ENCODE data around the gene TMEM61.

The TMEM61 gene

GRCh38 chr1:54949053-54949452 is 31.4 kb upstream of the TMEM61 start:
- TF ChIP-seq CTCF (IDR thresholded peaks at IDR 0.05), result no peak
- Histone ChIP-seq H3K27ac (no peak overlapping the region), H3K27me3 (no peaks in the 10 kb centered on the region), H3K4me3 (ENCODE audit: low read depth in 1 of 2, low read length in 1 of 2) (no peak overlapping the region), H3K9me3 (no peaks in the 10 kb centered on the region), H3K36me3 (no peaks in the 10 kb centered on the region), H3K4me1 (ENCODE audit: control insufficient read depth in 1 of 2, insufficient read depth in 1 of 2, low read depth in 1 of 2, low read length in 1 of 2) (peaks cover 27 to 51% of the 10 kb centered on the region in 2 experiments)

GRCh38 chr1:54950006-54950368 is 30.4 kb upstream of the TMEM61 start:
- TF ChIP-seq CTCF (IDR thresholded peaks at IDR 0.05), result no peak
- Histone ChIP-seq H3K27ac (no peak overlapping the region), H3K9me3 (no peaks in the 10 kb centered on the region), H3K4me3 (ENCODE audit: low read depth in 1 of 2, low read length in 1 of 2) (no peak overlapping the region), H3K4me1 (ENCODE audit: control insufficient read depth in 1 of 2, insufficient read depth in 1 of 2, low read depth in 1 of 2, low read length in 1 of 2) (peaks cover 25 to 52% of the 10 kb centered on the region in 2 experiments), H3K27me3 (no peaks in the 10 kb centered on the region), H3K36me3 (no peaks in the 10 kb centered on the region)

DNA sequence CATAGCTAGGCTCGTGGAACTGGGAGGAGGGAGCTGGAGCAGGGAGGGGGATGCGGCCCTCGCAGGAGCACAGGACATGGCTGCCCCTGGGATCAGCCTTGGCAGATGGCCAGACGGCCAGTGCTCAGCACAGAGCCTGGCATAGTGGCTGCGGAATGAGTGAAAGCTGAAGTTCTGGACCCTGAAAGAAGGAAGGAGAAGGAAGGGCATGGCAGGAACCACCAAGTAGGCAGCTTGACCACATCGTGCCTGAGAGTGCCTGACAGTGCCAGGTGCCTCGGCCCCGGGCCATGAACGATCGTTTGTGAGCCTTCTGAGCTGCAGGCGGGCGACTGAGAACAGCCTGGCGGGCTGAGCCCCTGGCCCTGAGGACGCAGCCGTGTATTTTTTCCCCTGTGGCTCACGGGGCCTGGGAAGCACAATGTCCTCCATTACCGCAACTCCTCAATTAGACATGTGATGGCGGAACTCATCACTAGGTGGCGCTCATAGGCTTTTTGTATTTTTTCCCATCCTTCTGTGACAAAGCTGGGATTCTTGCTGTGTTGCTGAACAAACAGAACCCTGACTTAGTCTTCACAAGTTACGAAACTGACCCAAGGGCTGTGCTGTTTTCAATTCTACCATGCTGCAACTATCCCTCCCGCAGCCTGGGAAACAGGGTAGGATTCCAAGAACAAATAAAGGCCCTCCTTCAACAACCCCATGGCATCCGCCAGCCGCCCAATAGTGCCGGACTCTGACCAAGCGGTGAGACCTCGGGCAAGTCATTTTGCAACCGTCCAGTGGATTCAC is 29.9 kb upstream of the TMEM61 start:
- Histone ChIP-seq H3K27me3 (no peaks in the 10 kb centered on the region), H3K36me3 (no peaks in the 10 kb centered on the region), H3K4me3 (ENCODE audit: low read depth in 1 of 2, low read length in 1 of 2) (no peak overlapping the region), H3K4me1 (ENCODE audit: control insufficient read depth in 1 of 2, insufficient read depth in 1 of 2, low read depth in 1 of 2, low read length in 1 of 2) (peaks cover 19 to 46% of the 10 kb centered on the region in 2 experiments), H3K9me3 (no peaks in the 10 kb centered on the region), H3K27ac (no peak overlapping the region)
- peak; percentile 83 for TF ChIP-seq CTCF (IDR thresholded peaks at IDR 0.05)

GRCh38 chr1:54951810-54952226 is 28.6 kb upstream of the TMEM61 start:
- H3K4me3 ChIP-seq (ENCODE audit: low read depth in 1 of 2, low read length in 1 of 2), result no peak overlapping the region
- no peaks in the 10 kb centered on the region for H3K9me3 ChIP-seq
- H3K27me3 ChIP-seq, result no peaks in the 10 kb centered on the region
- H3K4me1 ChIP-seq (ENCODE audit: control insufficient read depth in 1 of 2, insufficient read depth in 1 of 2, low read depth in 1 of 2, low read length in 1 of 2), result peaks cover 16 to 40% of the 10 kb centered on the region in 2 experiments
- H3K36me3 ChIP-seq, result no peaks in the 10 kb centered on the region
- H3K27ac ChIP-seq, result no peak overlapping the region
- TF ChIP-seq CTCF (IDR thresholded peaks at IDR 0.05), result no peak

GRCh38 chr1:54952950-54953718 is 27.3 kb upstream of the TMEM61 start:
- H3K27me3 ChIP-seq, result no peaks in the 10 kb centered on the region
- H3K36me3 ChIP-seq, result no peaks in the 10 kb centered on the region
- TF ChIP-seq CTCF (IDR thresholded peaks at IDR 0.05), result no peak
- H3K4me1 ChIP-seq (ENCODE audit: control insufficient read depth in 1 of 2, insufficient read depth in 1 of 2, low read depth in 1 of 2, low read length in 1 of 2), result peaks cover 13 to 32% of the 10 kb centered on the region in 2 experiments
- no peak overlapping the region for H3K4me3 ChIP-seq (ENCODE audit: low read depth in 1 of 2, low read length in 1 of 2)
- no peaks in the 10 kb centered on the region for H3K9me3 ChIP-seq
- no peak overlapping the region for H3K27ac ChIP-seq
